Dedifferentiated amniotic fluid mesenchymal stem cell (primary cell): ENCODE data around the gene IQSEC1.

ENCODE experiments used
- DNase-seq: peaks from one replicate; pipeline ENCODE4 v3.0.0-alpha.2; 2016; ENCODE audit errors: extremely low spot score

IQSEC1 gene

GRCh38 chr3:13085846-13086179 is 12.6 kb upstream of the IQSEC1 start:
- no peak for DNase-seq

GRCh38 chr3:13085081-13085845 is 12.0 kb upstream of the IQSEC1 start:
- no peak for DNase-seq

- no peak for DNase-seq
Measured at GRCh38 chr3:13083898-13084297, 10.7 kb upstream of the IQSEC1 start.

GRCh38 chr3:13083254-13083653 is 10.0 kb upstream of the IQSEC1 start:
- DNase-seq: no peak

GRCh38 chr3:13082677-13083076 is 9.4 kb upstream of the IQSEC1 start:
- DNase-seq: no peak

GRCh38 chr3:13081603-13082360 is 8.6 kb upstream of the IQSEC1 start:
- DNase-seq: no peak

GRCh38 chr3:13080591-13080990 is 7.4 kb upstream of the IQSEC1 start:
- DNase-seq: no peak

- DNase-seq: no peak
Measured at GRCh38 chr3:13080026-13080425, 6.8 kb upstream of the IQSEC1 start.

GRCh38 chr3:13079510-13079909 is 6.3 kb upstream of the IQSEC1 start:
- no peak for DNase-seq

- DNase-seq: no peak
Measured at GRCh38 chr3:13079051-13079450, 5.8 kb upstream of the IQSEC1 start.

- no peak for DNase-seq
Measured at GRCh38 chr3:13078163-13078905, 5.1 kb upstream of the IQSEC1 start.

- DNase-seq: peak; percentile 59
Measured at GRCh38 chr3:13077431-13078162, 4.4 kb upstream of the IQSEC1 start.

- no peak for DNase-seq
Measured at GRCh38 chr3:13075986-13076654, 2.9 kb upstream of the IQSEC1 start.

- no peak for DNase-seq
Measured at GRCh38 chr3:13075318-13075717, 2.1 kb upstream of the IQSEC1 start.

GRCh38 chr3:13074006-13074375 is 762 bp upstream of the IQSEC1 start:
- DNase-seq: no peak

GRCh38 chr3:13072600-13073325 is 466 bp downstream of the IQSEC1 start:
- no peak for DNase-seq

GRCh38 chr3:13072239-13072599 is 1.0 kb downstream of the IQSEC1 start:
- no peak for DNase-seq

- no peak for DNase-seq
Measured at GRCh38 chr3:13071695-13072094, 1.5 kb downstream of the IQSEC1 start.

- DNase-seq: no peak
Measured at GRCh38 chr3:13070391-13071070, 2.7 kb downstream of the IQSEC1 start.

- DNase-seq: no peak
Measured at GRCh38 chr3:13069495-13069894, 3.7 kb downstream of the IQSEC1 start.
